HepG2 (cell line): Measurements from ENCODE around the gene BCAS4. TPM values are rescaled to one million over a fixed set of nuclear protein-coding genes. Genes with fewer than 3 reads are reported as not detected.

Experiments
- CREB3 ChIP-seq: sonication (generic); formaldehyde crosslinking; IDR thresholded peaks from 2 replicates; pipeline ENCODE4 v1.5.0; 2020; ENCODE audit warnings: missing genetic modification reagents
- FOXJ3 ChIP-seq: sonication (generic); formaldehyde crosslinking; IDR thresholded peaks from 2 replicates; pipeline ENCODE4 v1.4.0; 2020; ENCODE audit warnings: missing genetic modification reagents, mild to moderate bottlenecking, borderline replicate concordance
- HHEX ChIP-seq: IDR thresholded peaks from 2 replicates; pipeline ENCODE4 v1.6.1; 2016; ENCODE audit warnings: control low read depth
- HIVEP1 ChIP-seq: sonication (generic); formaldehyde crosslinking; IDR thresholded peaks from 2 replicates; pipeline ENCODE4 v1.4.0; 2020; ENCODE audit warnings: mild to moderate bottlenecking, missing genetic modification reagents
- HMGXB3 ChIP-seq: sonication (generic); formaldehyde crosslinking; IDR thresholded peaks from 2 replicates; pipeline ENCODE4 v1.4.0; 2020; ENCODE audit warnings: missing genetic modification reagents, borderline replicate concordance
- ISL2 ChIP-seq: sonication (generic); formaldehyde crosslinking; IDR thresholded peaks from 2 replicates; pipeline ENCODE4 v1.5.0; 2020; ENCODE audit warnings: missing genetic modification reagents
- KLF11 ChIP-seq: IDR thresholded peaks from 2 replicates; pipeline ENCODE4 v1.6.1; 2016; ENCODE audit warnings: missing compliant biosample characterization
- MTF2 ChIP-seq: sonication (generic); formaldehyde crosslinking; IDR thresholded peaks from 2 replicates; pipeline ENCODE4 v1.5.0; 2020; ENCODE audit warnings: missing genetic modification reagents, borderline replicate concordance
- MYC ChIP-seq: sonication (generic); formaldehyde crosslinking; IDR thresholded peaks from 2 replicates; pipeline ENCODE4 v1.9.0; 2021; ENCODE audit warnings: missing genetic modification reagents, borderline replicate concordance
- MYPOP ChIP-seq: sonication (generic); formaldehyde crosslinking; IDR thresholded peaks from 2 replicates; pipeline ENCODE4 v1.8.1; 2023; ENCODE audit warnings: mild to moderate bottlenecking, moderate library complexity, missing genetic modification reagents
- NFATC3 ChIP-seq: sonication (generic); formaldehyde crosslinking; IDR thresholded peaks from 2 replicates; pipeline ENCODE4 v1.5.1; 2020; ENCODE audit warnings: mild to moderate bottlenecking, missing genetic modification reagents
- PCBP2 ChIP-seq: fragments of 200-400 bp; formaldehyde crosslinking; optimal IDR thresholded peaks from 2 replicates; pipeline ENCODE3; 2018; ENCODE audit warnings: low read length, low read depth; ENCODE audit not compliant: poor library complexity, severe bottlenecking
- POLR2AphosphoS5 ChIP-seq: IDR thresholded peaks from 2 replicates; pipeline ENCODE4 v1.6.1; 2012; ENCODE audit warnings: low read depth, low read length
- PPARG ChIP-seq: conservative IDR thresholded peaks from 2 replicates; pipeline ENCODE4 v1.6.1; 2016; ENCODE audit warnings: missing biosample characterization, missing genetic modification reagents
- REXO4 ChIP-seq: sonication (generic); formaldehyde crosslinking; IDR thresholded peaks from 2 replicates; pipeline ENCODE4 v1.8.0; 2022; ENCODE audit warnings: missing genetic modification reagents, mild to moderate bottlenecking, borderline replicate concordance
- SKI ChIP-seq: fragments of 450-650 bp; IDR thresholded peaks from one replicate; pipeline ENCODE4 v1.6.1; 2018; ENCODE audit warnings: mild to moderate bottlenecking; ENCODE audit not compliant: partially characterized antibody
- TBX3 ChIP-seq: fragments of 450-650 bp; IDR thresholded peaks from 2 replicates; pipeline ENCODE4 v1.6.1; 2017; ENCODE audit warnings: antibody characterized with exemption, mild to moderate bottlenecking, inconsistent platforms, borderline replicate concordance
- ZFY ChIP-seq: sonication (generic); formaldehyde crosslinking; IDR thresholded peaks from 2 replicates; pipeline ENCODE4 v1.4.0; 2020; ENCODE audit warnings: missing genetic modification reagents
- ZKSCAN5 ChIP-seq: sonication (generic); formaldehyde crosslinking; IDR thresholded peaks from 2 replicates; pipeline ENCODE4 v1.5.1; 2020; ENCODE audit warnings: mild to moderate bottlenecking, missing genetic modification reagents
- ZMYM4 ChIP-seq: sonication (generic); formaldehyde crosslinking; IDR thresholded peaks from 2 replicates; pipeline ENCODE4 v1.8.1; 2023; ENCODE audit warnings: mild to moderate bottlenecking, missing genetic modification reagents
- ZNF430 ChIP-seq: sonication (generic); formaldehyde crosslinking; IDR thresholded peaks from 2 replicates; pipeline ENCODE4 v1.9.0; 2021; ENCODE audit warnings: mild to moderate bottlenecking, missing genetic modification reagents
- ZNF616 ChIP-seq: sonication (generic); formaldehyde crosslinking; IDR thresholded peaks from 2 replicates; pipeline ENCODE4 v1.5.0; 2020; ENCODE audit warnings: low read depth, mild to moderate bottlenecking, missing genetic modification reagents
- ZNF670 ChIP-seq: sonication (generic); formaldehyde crosslinking; IDR thresholded peaks from 2 replicates; pipeline ENCODE4 v1.8.0; 2022; ENCODE audit warnings: mild to moderate bottlenecking, missing genetic modification reagents, borderline replicate concordance
- ZNF777 ChIP-seq: sonication (generic); formaldehyde crosslinking; IDR thresholded peaks from 2 replicates; pipeline ENCODE4 v1.4.0; 2020; ENCODE audit warnings: missing genetic modification reagents
- ZNF790 ChIP-seq: sonication (generic); formaldehyde crosslinking; IDR thresholded peaks from 2 replicates; pipeline ENCODE4 v1.8.0; 2022; ENCODE audit warnings: missing genetic modification reagents, mild to moderate bottlenecking, borderline replicate concordance
- polyA plus RNA-seq, 8 experiments: library from polyadenylated mRNA; depleted of rRNA in 3 of 8; stranded (reverse) in 7 of 8; unstranded in 1 of 8; fragments of >200 nt; fragmentation: Illumina TruSeq in 4 of 8; extraction: Trizol in 4 of 8; gene quantifications; 2 replicates each; pipeline versions ENCODE4 v1.2.1 to v1.2.3, GENCODE V29; 2011 to 2016; ENCODE audit warnings: low read depth in 4 of 8, missing spikeins in 1 of 8, mixed read lengths in 1 of 8; ENCODE audit not compliant: insufficient read depth in 1 of 8
- total RNA-seq, 5 experiments: library from RNA; depleted of rRNA; stranded (reverse); fragments of >200 nt; fragmentation: Illumina TruSeq; extraction: Trizol; gene quantifications; 2 replicates each; pipeline ENCODE4 v1.2.3, GENCODE V29; 2016; ENCODE audit warnings: low read depth in 1 of 5

The BCAS4 gene
- total and polyA plus RNA-seq, 2 of the 13 experiments (the other 11 are each of a cell fraction or from before 2014, with no cell fraction given), result 7.2 to 8.0 TPM

- TF ChIP-seq ZNF616 (no peak), SKI (peak; percentile 83), KLF11 (CRISPR knock-in tag) (no peak), NFATC3 (CRISPR knock-in tag) (no peak), ZKSCAN5 (CRISPR knock-in tag) (no peak), ZNF670 (no peak), MYC (CRISPR knock-in tag) (peak; percentile 35; the same call in 1 of the 2 replicates), CREB3 (CRISPR knock-in tag) (0 out of 2 replicates have a peak, but pooled peaks have one; percentile 44), PPARG (no peak), ZFY (peak; percentile 56; the same call in 1 of the 2 replicates), HIVEP1 (CRISPR knock-in tag) (peak; percentile 77; the same call in 1 of the 2 replicates), TBX3 (peak; percentile 39; the same call in 1 of the 2 replicates), ZMYM4 (CRISPR knock-in tag) (peak; percentile 25; the same call in 1 of the 2 replicates), ISL2 (CRISPR knock-in tag) (no peak), HHEX (no peak; the same call in 1 of the 2 replicates), MTF2 (no peak), HMGXB3 (peak; percentile 70; the same call in 1 of the 2 replicates), POLR2AphosphoS5 (no peak), REXO4 (CRISPR knock-in tag) (no peak), ZNF777 (no peak), ZNF430 (CRISPR knock-in tag) (no peak), PCBP2 (no peak), ZNF790 (CRISPR knock-in tag) (no peak), MYPOP (no peak), FOXJ3 (no peak)
Observed at GRCh38 chr20:50855498-50856474, 60.9 kb downstream of the BCAS4 start (continued).
